ENCODE results near the gene ATP2B3. TPM values are rescaled to one million over a fixed set of nuclear protein-coding genes. Genes with fewer than 3 reads are reported as not detected.

The ATP2B3 gene
- total RNA-seq, 1 experiment from 2014 or later: 0.21 TPM

DNA sequence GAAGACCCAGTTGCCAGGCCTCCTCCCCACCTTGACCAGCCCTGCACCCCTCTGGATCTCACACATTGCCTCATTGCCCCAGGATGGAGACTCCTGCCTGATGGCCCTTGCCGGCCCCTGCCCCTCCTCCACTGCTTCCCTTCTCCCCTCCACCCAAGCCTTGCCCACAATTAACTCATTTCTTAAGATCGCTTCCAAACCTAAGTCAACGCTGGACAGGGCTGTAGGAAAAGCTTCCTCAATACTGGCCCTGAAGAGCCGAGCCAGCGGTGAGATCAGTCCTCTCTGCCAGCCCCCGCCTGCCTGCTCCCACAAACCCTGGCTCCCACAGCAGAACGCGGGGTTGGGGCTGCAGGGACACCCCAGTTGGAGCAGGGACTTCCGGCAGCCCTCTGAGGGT lies 39.5 kb upstream of the ATP2B3 start:
- POLR2A ChIA-PET: no interaction called here
- BruUV-seq (replicated peaks): no TSS peak
- TF ChIP-seq SIN3A (IDR thresholded peaks at IDR 0.05; ENCODE audit: borderline replicate concordance, insufficient read depth, low read depth, low read length) (no peak), TCF7L2 (IDR thresholded peaks at IDR 0.05; ENCODE audit: low read depth, low read length) (no peak), POLR2AphosphoS5 (IDR thresholded peaks at IDR 0.05; ENCODE audit: low read depth, low read length) (no peak)
- TF ChIP-seq, protein P1, sequence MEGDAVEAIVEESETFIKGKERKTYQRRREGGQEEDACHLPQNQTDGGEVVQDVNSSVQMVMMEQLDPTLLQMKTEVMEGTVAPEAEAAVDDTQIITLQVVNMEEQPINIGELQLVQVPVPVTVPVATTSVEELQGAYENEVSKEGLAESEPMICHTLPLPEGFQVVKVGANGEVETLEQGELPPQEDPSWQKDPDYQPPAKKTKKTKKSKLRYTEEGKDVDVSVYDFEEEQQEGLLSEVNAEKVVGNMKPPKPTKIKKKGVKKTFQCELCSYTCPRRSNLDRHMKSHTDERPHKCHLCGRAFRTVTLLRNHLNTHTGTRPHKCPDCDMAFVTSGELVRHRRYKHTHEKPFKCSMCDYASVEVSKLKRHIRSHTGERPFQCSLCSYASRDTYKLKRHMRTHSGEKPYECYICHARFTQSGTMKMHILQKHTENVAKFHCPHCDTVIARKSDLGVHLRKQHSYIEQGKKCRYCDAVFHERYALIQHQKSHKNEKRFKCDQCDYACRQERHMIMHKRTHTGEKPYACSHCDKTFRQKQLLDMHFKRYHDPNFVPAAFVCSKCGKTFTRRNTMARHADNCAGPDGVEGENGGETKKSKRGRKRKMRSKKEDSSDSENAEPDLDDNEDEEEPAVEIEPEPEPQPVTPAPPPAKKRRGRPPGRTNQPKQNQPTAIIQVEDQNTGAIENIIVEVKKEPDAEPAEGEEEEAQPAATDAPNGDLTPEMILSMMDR (IDR thresholded peaks at IDR 0.05): no peak
- TF ChIP-seq, protein P2, sequence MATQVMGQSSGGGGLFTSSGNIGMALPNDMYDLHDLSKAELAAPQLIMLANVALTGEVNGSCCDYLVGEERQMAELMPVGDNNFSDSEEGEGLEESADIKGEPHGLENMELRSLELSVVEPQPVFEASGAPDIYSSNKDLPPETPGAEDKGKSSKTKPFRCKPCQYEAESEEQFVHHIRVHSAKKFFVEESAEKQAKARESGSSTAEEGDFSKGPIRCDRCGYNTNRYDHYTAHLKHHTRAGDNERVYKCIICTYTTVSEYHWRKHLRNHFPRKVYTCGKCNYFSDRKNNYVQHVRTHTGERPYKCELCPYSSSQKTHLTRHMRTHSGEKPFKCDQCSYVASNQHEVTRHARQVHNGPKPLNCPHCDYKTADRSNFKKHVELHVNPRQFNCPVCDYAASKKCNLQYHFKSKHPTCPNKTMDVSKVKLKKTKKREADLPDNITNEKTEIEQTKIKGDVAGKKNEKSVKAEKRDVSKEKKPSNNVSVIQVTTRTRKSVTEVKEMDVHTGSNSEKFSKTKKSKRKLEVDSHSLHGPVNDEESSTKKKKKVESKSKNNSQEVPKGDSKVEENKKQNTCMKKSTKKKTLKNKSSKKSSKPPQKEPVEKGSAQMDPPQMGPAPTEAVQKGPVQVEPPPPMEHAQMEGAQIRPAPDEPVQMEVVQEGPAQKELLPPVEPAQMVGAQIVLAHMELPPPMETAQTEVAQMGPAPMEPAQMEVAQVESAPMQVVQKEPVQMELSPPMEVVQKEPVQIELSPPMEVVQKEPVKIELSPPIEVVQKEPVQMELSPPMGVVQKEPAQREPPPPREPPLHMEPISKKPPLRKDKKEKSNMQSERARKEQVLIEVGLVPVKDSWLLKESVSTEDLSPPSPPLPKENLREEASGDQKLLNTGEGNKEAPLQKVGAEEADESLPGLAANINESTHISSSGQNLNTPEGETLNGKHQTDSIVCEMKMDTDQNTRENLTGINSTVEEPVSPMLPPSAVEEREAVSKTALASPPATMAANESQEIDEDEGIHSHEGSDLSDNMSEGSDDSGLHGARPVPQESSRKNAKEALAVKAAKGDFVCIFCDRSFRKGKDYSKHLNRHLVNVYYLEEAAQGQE (IDR thresholded peaks at IDR 0.05; ENCODE audit: insufficient read depth in 1 of 2, low read depth in 2 of 2, low read length in 1 of 2): no peak
- Histone ChIP-seq H3K4me1 (ENCODE audit: control insufficient read depth, insufficient read depth, low read length) (no peaks in the 10 kb centered on the region), H3K27me3 (ENCODE audit: control insufficient read depth, insufficient read depth, low read length) (no peaks in the 10 kb centered on the region), H3K9me3 (ENCODE audit: control insufficient read depth, insufficient read depth, low read depth, low read length) (no peaks in the 10 kb centered on the region), H3K4me3 (ENCODE audit: low read depth in 2 of 2, low read length in 2 of 2) (no peak overlapping the region), H3K27ac (ENCODE audit: low read length) (no peak overlapping the region), H3K36me3 (ENCODE audit: control insufficient read depth, insufficient read depth, low read length) (no peaks in the 10 kb centered on the region)
- ATAC-seq (no peak), DNase-seq (ENCODE audit: low read depth, low spot score) (no peak)
- intact Hi-C loops (cut with micrococcal nuclease; ENCODE audit: unreplicated experiment) (no loop called here), in situ Hi-C loops (cut with HindIII; ENCODE audit: low pct_unique_long_range_greater_than_20kb, low sequenced_read_pairs) (no loop called here)
- CTCF ChIA-PET: no interaction called here

DNA sequence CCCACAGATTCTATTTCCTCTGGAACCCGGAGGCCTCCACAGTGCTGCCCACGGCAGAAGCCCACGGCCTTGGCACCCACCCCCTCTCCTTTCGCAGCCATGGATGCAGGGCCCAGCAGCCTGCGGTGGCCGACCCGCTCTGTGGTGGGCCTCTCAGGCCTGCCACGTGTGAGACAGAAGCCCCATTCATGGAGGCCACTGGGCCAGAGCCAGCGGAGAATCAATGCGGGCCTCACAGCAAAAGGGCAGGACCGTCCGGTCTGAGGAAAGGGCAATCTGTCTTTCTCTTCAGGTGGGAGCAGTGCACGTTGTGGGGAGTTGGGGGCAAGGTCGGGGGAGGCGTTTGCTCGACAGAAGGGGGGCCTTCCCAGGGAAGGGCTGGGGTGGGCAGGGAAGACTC lies 38.7 kb upstream of the ATP2B3 start:
- DNase-seq (ENCODE audit: low read depth, low spot score) (no peak), ATAC-seq (no peak)
- Histone ChIP-seq H3K36me3 (ENCODE audit: control insufficient read depth, insufficient read depth, low read length) (no peaks in the 10 kb centered on the region), H3K4me3 (ENCODE audit: low read depth in 2 of 2, low read length in 2 of 2) (no peak overlapping the region), H3K27ac (ENCODE audit: low read length) (no peak overlapping the region), H3K4me1 (ENCODE audit: control insufficient read depth, insufficient read depth, low read length) (no peaks in the 10 kb centered on the region), H3K9me3 (ENCODE audit: control insufficient read depth, insufficient read depth, low read depth, low read length) (no peaks in the 10 kb centered on the region), H3K27me3 (ENCODE audit: control insufficient read depth, insufficient read depth, low read length) (no peaks in the 10 kb centered on the region)
- POLR2A ChIA-PET: no interaction called here
- intact Hi-C loops (cut with micrococcal nuclease; ENCODE audit: unreplicated experiment) (no loop called here), in situ Hi-C loops (cut with HindIII; ENCODE audit: low pct_unique_long_range_greater_than_20kb, low sequenced_read_pairs) (no loop called here)
- TF ChIP-seq, protein P2 (IDR thresholded peaks at IDR 0.05; ENCODE audit: insufficient read depth in 1 of 2, low read depth in 2 of 2, low read length in 1 of 2): no peak
- TF ChIP-seq POLR2AphosphoS5 (IDR thresholded peaks at IDR 0.05; ENCODE audit: low read depth, low read length): no peak
- TF ChIP-seq SIN3A (IDR thresholded peaks at IDR 0.05; ENCODE audit: borderline replicate concordance, insufficient read depth, low read depth, low read length): no peak
- TF ChIP-seq, protein P1 (IDR thresholded peaks at IDR 0.05): no peak
- no peak for TF ChIP-seq TCF7L2 (IDR thresholded peaks at IDR 0.05; ENCODE audit: low read depth, low read length)
- CTCF ChIA-PET: no interaction called here
- BruUV-seq (replicated peaks): no TSS peak

Data from Panc1 (cell line).